Transverse colon (tissue), 4 donors: ENCODE data around the gene DNMT3L. TPM values are rescaled to one million over a fixed set of nuclear protein-coding genes. Genes with fewer than 3 reads are reported as not detected.

Source experiments
- DNase-seq: peaks from one replicate; pipeline ENCODE4 v3.0.0-alpha.2; 2019
- H3K27ac ChIP-seq, 4 donors: fragments of 200-600 bp; sonication (generic); 2 replicates each; pipeline ENCODE4 v1.5.1; 2016 to 2018; ENCODE audit warnings: inconsistent platforms in 4 of 4
- H3K27me3 ChIP-seq: fragments of 200-600 bp; sonication (generic); 2 replicates; pipeline ENCODE4 v1.5.1; 2017; ENCODE audit warnings: inconsistent platforms
- H3K36me3 ChIP-seq, 4 donors: fragments of 200-600 bp; sonication (generic); 2 replicates each; pipeline ENCODE4 v1.5.1; 2017 to 2019; ENCODE audit warnings: inconsistent platforms in 4 of 4
- H3K4me1 ChIP-seq, 4 donors: fragments of 200-600 bp; sonication (generic); 2 replicates each; pipeline ENCODE4 v1.5.1; 2017 to 2020; ENCODE audit warnings: inconsistent platforms in 4 of 4
- H3K4me3 ChIP-seq, 4 donors: fragments of 200-600 bp; sonication (generic); 1 replicate in 1 of 4; 2 replicates in 3 of 4; pipeline versions ENCODE4 v1.5.1 to v1.6.1; 2017 to 2019; ENCODE audit warnings: inconsistent platforms in 4 of 4
- H3K9me3 ChIP-seq, 2 donors: fragments of 200-600 bp; sonication (generic); 2 replicates each; pipeline ENCODE4 v1.5.1; 2017 to 2019; ENCODE audit warnings: inconsistent platforms in 2 of 2
- CTCF ChIP-seq, 5 experiments: fragments of 200-600 bp in 3 of 5; fragments of 450-650 bp in 2 of 5; sonication (generic) in 3 of 5; IDR thresholded peaks; 1 replicate in 2 of 5; 2 replicates in 3 of 5; pipeline ENCODE4 v1.5.1; 2016 to 2017; ENCODE audit warnings: antibody characterized with exemption in 5 of 5, inconsistent platforms in 3 of 5, mild to moderate bottlenecking in 2 of 5, moderate library complexity in 1 of 5
- EP300 ChIP-seq: sonication (generic); formaldehyde crosslinking; IDR thresholded peaks from one replicate; pipeline ENCODE4 v1.6.1; 2017; ENCODE audit warnings: antibody characterized with exemption, low read depth
- POLR2A ChIP-seq: fragments of 450-650 bp; IDR thresholded peaks from one replicate; pipeline ENCODE4 v1.6.1; 2016; ENCODE audit warnings: antibody characterized with exemption, mild to moderate bottlenecking, moderate library complexity
- POLR2AphosphoS5 ChIP-seq, 3 donors: sonication (generic); formaldehyde crosslinking; IDR thresholded peaks; one replicate each; pipeline ENCODE4 v1.6.1; 2016; ENCODE audit warnings: antibody characterized with exemption in 3 of 3
- WGBS, 2 donors: methylation state at CpG; one replicate each; pipeline ENCODE4 v1.1.5; 2018; ENCODE audit warnings: low coverage in 1 of 2; 5-methylcytosine and 5-hydroxymethylcytosine counted together
- in situ Hi-C, 4 donors: fragments of 200-750 bp; cut with MboI; loops; one replicate each; pipeline versions ENCODE4 v1.15.0 to v1.15.1; 2017; ENCODE audit warnings: low sequenced_read_pairs in 3 of 4, low pct_ligation_motif_present in 1 of 4, low pct_unique_long_range_greater_than_20kb in 1 of 4
- intact Hi-C: fragments of 100-400 bp; cut with DNase I; formaldehyde crosslinking; loops from one replicate; pipeline ENCODE4 v1.15.1; 2023; ENCODE audit warnings: low total_unique reads
- total RNA-seq, 4 donors: library from RNA; depleted of rRNA; stranded (reverse); fragments of >200 nt; gene quantifications; one replicate each; pipeline ENCODE4 v1.1.0, GENCODE V29; 2016

The DNMT3L gene
- total RNA-seq, 4 donors from 2014 or later, result not detected

GRCh38 chr21:44291078-44291935, 29.6 kb upstream of the DNMT3L start:
- H3K36me3 ChIP-seq, result no peaks in the 10 kb centered on the region
- peaks cover 0 to 14% (median 5%) of the 10 kb centered on the region in 4 donors for H3K4me1 ChIP-seq
- no peak for DNase-seq
- H3K4me3 ChIP-seq, result no peak overlapping the region
- H3K9me3 ChIP-seq, result no peaks in the 10 kb centered on the region
- in situ Hi-C loops (no loop called here), intact Hi-C loops (no loop called here)
- no peak for TF ChIP-seq POLR2A
- TF ChIP-seq POLR2AphosphoS5 (IDR thresholded peaks at IDR 0.05), result no peak
- TF ChIP-seq CTCF (IDR thresholded peaks at IDR 0.05), result no peak
- no peak for TF ChIP-seq EP300
- peaks cover 14% of the 10 kb centered on the region for H3K27me3 ChIP-seq
- H3K27ac ChIP-seq, result no peak overlapping the region
- 71% methylated on average over 28 of the region's 33 CpGs; no CpG with 5 or more reads in 1 of the 2 donors for WGBS, 2 donors

GRCh38 chr21:44290327-44291077, 28.8 kb upstream of the DNMT3L start:
- peaks cover 22% of the 10 kb centered on the region for H3K27me3 ChIP-seq
- intact Hi-C loops, result no loop called here
- in situ Hi-C loops, result no loop called here
- TF ChIP-seq EP300 (no peak), POLR2A (no peak), POLR2AphosphoS5 (IDR thresholded peaks at IDR 0.05) (no peak), CTCF (IDR thresholded peaks at IDR 0.05) (no peak)
- no peak overlapping the region for H3K4me3 ChIP-seq
- no peak for DNase-seq
- WGBS, 2 donors, result 75% methylated on average over 16 of the region's 16 CpGs; no CpG with 5 or more reads in 1 of the 2 donors
- no peak overlapping the region for H3K27ac ChIP-seq
- no peaks in the 10 kb centered on the region for H3K36me3 ChIP-seq
- no peaks in the 10 kb centered on the region for H3K9me3 ChIP-seq
- peaks cover 0 to 13% (median 5%) of the 10 kb centered on the region in 4 donors for H3K4me1 ChIP-seq

- Histone ChIP-seq H3K4me1 (peaks cover 0 to 3% (median 2%) of the 10 kb centered on the region in 4 donors), H3K27me3 (peaks cover 29% of the 10 kb centered on the region), H3K9me3 (no peaks in the 10 kb centered on the region), H3K27ac (no peak overlapping the region), H3K36me3 (no peaks in the 10 kb centered on the region), H3K4me3 (no peak overlapping the region)
- no peak for DNase-seq
- TF ChIP-seq POLR2A, result no peak
- TF ChIP-seq EP300, result no peak
- no peak for TF ChIP-seq POLR2AphosphoS5 (IDR thresholded peaks at IDR 0.05)
- TF ChIP-seq CTCF (IDR thresholded peaks at IDR 0.05), result no peak
- WGBS, 2 donors, result 81% methylated on average over 22 of the region's 24 CpGs; no CpG with 5 or more reads in 1 of the 2 donors
- in situ Hi-C loops (no loop called here), intact Hi-C loops (no loop called here)
These were observed 27.8 kb upstream of the DNMT3L start for GRCh38 chr21:44289381-44290010.
